Measurements from ENCODE around the gene DCTN5.
A peak's percentile ranks its signal among the peaks of the same experiment; 100 is the strongest.

DNA sequence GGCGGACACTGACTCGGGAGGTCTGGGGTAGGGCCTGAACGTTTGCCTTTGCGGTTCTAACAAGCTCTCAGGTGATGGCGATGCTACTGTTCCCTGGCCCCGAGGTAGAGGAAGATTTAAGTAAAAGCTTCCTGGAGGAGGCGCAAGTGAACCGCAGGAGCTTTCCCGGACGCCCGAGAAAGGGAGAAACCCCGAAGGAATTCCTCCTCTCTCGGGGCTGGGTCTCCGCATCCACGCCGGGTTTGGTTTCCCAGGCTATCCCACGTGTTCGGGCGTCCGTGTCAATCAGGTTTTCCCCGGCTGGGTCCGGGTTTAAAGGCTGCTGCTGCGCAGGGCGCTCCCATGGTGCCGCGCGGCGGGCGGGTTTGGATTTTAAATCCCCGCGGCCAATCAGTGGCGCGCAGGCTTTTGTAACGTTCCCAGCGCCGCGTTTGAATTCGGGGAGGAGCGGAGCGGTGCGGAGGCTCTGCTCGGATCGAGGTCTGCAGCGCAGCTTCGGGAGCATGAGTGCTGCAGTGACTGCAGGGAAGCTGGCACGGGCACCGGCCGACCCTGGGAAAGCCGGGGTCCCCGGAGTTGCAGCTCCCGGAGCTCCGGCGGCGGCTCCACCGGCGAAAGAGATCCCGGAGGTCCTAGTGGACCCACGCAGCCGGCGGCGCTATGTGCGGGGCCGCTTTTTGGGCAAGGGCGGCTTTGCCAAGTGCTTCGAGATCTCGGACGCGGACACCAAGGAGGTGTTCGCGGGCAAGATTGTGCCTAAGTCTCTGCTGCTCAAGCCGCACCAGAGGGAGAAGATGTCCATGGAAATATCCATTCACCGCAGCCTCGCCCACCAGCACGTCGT is 37.4 kb downstream of the DCTN5 start, which contains the start of gene PLK1:
- TF ChIP-seq, protein P1, sequence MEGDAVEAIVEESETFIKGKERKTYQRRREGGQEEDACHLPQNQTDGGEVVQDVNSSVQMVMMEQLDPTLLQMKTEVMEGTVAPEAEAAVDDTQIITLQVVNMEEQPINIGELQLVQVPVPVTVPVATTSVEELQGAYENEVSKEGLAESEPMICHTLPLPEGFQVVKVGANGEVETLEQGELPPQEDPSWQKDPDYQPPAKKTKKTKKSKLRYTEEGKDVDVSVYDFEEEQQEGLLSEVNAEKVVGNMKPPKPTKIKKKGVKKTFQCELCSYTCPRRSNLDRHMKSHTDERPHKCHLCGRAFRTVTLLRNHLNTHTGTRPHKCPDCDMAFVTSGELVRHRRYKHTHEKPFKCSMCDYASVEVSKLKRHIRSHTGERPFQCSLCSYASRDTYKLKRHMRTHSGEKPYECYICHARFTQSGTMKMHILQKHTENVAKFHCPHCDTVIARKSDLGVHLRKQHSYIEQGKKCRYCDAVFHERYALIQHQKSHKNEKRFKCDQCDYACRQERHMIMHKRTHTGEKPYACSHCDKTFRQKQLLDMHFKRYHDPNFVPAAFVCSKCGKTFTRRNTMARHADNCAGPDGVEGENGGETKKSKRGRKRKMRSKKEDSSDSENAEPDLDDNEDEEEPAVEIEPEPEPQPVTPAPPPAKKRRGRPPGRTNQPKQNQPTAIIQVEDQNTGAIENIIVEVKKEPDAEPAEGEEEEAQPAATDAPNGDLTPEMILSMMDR (IDR thresholded peaks at IDR 0.05; ENCODE audit: insufficient read depth, low read length, poor library complexity, severe bottlenecking): peak; percentile 30
- no peak for TF ChIP-seq EZH2phosphoT487 (conservative IDR thresholded peaks at IDR 0.05; ENCODE audit: low read length)
